C4-2B (cell line): ENCODE measurements around the gene MRPS6.

ENCODE experiments used
- H3K27ac ChIP-seq: fragments of 450-650 bp; 2 replicates; pipeline ENCODE4 v1.5.1; 2017
- CTCF ChIP-seq: fragments of 450-650 bp; conservative IDR thresholded peaks from 2 replicates; pipeline ENCODE4 v1.5.1; 2017; ENCODE audit warnings: mild to moderate bottlenecking
- ZFX ChIP-seq: fragments of 450-650 bp; IDR thresholded peaks from 2 replicates; pipeline ENCODE4 v1.6.1; 2017

The MRPS6 gene

GRCh38 chr21:34072145-34073031, 990 bp upstream of the MRPS6 start:
- H3K27ac ChIP-seq, result peak overlapping the region; percentile 84
- TF ChIP-seq ZFX, result no peak; the same call in 1 of the 2 replicates
- no peak for TF ChIP-seq CTCF

DNA sequence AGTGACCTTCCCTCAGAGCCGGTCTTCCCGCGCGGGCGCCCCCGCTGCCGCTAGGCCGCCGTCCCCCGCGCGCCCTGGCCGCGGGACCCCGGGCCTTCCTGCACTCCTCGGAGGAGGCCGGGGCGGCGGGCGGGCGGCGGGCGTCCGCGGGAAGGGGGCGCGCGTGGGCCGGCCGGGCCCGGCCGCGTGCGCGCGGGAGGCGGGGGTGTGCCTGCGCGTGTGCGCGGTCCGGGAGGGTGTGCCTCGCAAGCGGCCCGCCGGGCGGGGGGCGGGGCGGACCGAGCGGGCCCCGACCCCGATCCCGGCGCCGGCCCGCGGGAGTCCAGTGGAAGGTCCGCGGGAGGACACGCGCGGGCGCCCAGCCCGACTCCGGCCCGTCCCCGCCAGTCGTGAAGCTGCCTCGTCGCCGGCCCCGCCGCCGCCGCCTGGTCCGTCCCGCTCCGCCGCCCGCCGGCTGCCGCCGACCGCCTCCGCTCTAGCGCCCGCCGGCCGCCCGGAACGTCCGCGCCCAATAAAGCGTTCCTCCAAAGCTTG, 438 bp downstream of the MRPS6 start:
- TF ChIP-seq CTCF (no peak; the same call in 1 of the 2 replicates), ZFX (peak; percentile 78)
- peak overlapping the region; percentile 84 for H3K27ac ChIP-seq

DNA sequence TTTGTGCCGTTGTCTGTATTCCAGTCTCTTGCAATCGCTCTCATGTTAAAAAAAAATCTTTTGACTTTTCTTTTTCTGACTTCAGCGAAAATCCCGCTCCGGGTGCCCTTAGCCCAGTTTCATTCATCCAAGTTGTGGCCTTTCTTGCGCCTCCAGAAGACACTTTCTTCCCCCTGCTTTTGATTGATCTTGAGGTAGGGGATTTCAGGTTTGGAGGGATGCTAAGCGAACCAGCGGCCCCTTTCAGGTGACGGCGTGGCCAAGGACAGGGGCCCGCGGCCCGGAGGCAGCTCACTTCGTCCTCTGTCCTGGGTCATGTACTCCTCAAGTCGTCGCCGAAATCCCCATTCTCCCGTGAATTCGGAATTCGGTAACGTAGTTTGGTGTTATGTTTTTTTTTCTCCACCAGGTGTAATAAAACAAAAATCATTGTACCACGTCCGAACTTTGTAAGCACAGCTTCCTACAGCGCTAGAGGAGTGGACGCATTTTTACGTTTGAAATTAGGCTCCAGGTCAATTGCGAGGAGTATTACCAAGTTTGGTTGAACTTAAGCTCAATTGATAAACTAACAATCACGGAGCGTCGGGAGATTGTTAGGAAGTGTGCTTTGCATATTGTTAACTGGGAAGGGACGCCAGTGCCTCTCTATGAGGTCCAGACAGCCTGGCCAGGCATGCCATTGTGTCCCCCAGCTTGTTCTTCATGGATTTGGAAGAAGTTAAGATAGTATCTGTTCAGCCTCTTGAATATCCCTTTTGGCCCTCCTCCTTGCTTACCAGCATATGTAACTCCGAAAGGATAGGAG, 1.1 kb downstream of the MRPS6 start:
- H3K27ac ChIP-seq, result peak overlapping the region; percentile 84
- TF ChIP-seq ZFX, result no peak
- TF ChIP-seq CTCF, result no peak

DNA sequence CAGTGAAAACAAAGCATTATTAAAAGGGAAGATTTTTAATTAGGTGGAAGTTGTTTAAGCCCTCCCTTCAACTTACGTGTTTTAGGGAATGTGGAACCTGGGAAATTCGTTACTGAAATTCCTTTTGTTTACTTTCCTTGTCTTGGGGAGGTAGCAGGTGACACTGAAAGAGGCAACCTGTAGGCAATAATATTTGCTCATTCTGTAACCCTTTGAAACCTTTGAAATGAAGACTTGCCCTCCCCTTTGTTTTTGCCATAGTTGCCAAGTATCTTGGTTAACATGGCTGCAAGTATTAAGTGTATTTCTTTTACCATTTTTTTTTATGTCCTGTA, 1.7 kb downstream of the MRPS6 start:
- no peak overlapping the region for H3K27ac ChIP-seq

DNA sequence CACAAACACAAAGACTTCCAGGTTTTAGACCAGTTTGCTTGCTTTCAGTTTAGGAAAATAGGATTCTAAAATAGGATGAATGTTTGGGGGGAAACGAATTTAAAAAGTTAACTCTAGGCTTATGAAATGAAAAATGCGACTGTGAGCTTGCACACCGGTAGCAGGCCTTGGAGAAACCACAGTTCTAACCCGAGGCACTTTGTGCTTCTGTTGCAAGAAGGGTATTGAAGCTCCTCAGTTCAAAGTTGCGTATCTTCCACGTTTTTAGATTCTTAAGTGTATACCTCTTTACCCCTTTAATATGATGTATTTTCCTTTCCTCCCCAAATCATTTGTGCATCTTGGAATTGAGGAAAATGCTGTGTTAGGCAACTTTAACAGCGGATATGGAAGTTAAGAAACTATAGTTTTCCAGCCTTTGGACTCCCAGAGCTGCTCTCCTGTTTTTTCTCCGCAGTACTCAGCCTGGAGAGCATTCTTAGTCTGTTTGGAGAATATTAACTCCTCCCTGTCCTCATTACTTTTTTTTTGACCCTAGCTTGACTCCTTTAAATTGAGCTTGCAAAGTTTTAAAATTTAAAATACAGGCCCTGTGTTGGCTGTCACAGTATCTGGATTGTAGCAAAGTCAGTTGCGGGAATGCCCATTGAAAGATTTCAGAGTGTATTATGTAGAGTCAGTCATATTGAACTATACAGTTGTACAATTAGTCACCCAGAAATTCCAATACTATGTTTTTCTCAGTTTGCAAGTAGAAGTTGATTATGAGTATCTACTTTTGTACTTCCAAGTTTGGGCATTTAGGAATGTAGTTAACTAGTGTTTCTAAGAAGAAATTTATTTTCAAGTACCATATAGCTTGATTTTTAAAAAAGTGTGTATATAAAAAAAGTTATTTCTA, 2.6 kb downstream of the MRPS6 start:
- H3K27ac ChIP-seq, result no peak overlapping the region
- TF ChIP-seq CTCF (no peak), ZFX (no peak)

More for the DNA sequence above, 1.7 kb downstream of the MRPS6 start:
- TF ChIP-seq ZFX (no peak), CTCF (no peak)

DNA sequence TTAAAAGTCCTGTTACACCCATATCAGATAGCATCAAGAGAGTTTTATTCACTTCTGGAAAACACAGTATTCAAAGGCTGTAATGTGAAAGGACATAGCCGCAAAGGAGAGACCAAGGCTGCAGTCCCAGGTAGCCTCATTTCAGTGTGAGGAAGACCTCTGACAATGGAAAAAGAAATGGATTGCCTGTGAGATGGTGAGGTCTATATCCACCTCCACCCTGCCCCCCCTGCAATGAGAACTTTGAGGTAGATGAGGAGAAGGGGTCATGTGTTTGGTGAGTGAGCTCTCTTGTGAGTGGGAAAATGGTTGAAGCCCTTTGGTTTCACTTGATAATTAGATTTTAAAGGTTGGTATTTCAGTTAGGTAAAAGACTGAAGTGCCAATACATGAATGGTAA, 3.5 kb downstream of the MRPS6 start:
- TF ChIP-seq CTCF (no peak), ZFX (no peak)
- no peak overlapping the region for H3K27ac ChIP-seq
